GM12801 (cell line): Measurements from ENCODE around the gene DYNLT1.

ENCODE experiments used
- TF ChIP-seq, protein P1 (sequence below): IDR thresholded peaks from one replicate; pipeline ENCODE4 v1.5.1; 2011; ENCODE audit warnings: control low read depth; ENCODE audit not compliant: insufficient read length; ENCODE audit errors: extremely low read depth

DYNLT1 gene

DNA sequence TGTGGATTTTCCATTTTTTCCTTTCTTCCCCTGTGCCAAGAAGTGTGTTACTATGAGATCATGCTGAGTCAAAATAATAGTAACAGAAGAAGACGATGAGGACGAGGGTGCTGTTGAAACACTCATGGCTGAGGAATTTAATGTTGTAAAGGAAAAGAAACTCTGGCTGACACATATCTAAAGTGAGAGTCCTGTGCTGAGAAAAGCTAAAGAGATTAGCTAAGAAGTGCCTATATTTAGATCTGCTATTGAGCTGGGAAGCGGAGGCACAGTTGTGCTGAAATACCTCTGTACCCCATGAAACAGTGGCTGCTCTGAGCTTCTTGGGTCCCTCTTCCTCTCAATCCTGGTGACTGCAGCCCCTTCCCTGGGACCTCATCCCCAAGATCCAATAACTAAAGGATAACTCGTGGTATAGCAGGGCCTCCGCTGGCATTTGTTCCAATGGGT is 4.2 kb upstream of the DYNLT1 start:
- TF ChIP-seq, protein P1, sequence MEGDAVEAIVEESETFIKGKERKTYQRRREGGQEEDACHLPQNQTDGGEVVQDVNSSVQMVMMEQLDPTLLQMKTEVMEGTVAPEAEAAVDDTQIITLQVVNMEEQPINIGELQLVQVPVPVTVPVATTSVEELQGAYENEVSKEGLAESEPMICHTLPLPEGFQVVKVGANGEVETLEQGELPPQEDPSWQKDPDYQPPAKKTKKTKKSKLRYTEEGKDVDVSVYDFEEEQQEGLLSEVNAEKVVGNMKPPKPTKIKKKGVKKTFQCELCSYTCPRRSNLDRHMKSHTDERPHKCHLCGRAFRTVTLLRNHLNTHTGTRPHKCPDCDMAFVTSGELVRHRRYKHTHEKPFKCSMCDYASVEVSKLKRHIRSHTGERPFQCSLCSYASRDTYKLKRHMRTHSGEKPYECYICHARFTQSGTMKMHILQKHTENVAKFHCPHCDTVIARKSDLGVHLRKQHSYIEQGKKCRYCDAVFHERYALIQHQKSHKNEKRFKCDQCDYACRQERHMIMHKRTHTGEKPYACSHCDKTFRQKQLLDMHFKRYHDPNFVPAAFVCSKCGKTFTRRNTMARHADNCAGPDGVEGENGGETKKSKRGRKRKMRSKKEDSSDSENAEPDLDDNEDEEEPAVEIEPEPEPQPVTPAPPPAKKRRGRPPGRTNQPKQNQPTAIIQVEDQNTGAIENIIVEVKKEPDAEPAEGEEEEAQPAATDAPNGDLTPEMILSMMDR: no peak

DNA sequence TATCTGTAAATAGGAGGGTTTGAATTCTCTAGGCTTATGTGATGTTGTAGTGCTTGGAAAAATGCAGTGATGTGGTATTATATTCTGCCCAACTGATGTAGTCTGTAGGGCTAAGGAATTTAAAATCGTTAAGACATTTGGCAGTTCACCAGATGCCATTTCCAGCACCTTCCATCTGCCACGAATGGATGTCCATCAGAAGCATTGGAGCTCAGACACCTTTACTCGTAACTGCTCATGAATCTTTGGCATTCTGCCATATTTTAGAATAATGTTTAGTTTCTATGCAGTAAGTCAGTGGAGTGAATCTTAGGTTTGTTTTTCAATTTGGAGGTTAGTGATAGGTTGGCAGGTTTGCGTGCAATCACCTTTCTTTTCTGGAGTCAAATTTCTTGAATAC is 3.0 kb upstream of the DYNLT1 start:
- TF ChIP-seq, protein P1: no peak

DNA sequence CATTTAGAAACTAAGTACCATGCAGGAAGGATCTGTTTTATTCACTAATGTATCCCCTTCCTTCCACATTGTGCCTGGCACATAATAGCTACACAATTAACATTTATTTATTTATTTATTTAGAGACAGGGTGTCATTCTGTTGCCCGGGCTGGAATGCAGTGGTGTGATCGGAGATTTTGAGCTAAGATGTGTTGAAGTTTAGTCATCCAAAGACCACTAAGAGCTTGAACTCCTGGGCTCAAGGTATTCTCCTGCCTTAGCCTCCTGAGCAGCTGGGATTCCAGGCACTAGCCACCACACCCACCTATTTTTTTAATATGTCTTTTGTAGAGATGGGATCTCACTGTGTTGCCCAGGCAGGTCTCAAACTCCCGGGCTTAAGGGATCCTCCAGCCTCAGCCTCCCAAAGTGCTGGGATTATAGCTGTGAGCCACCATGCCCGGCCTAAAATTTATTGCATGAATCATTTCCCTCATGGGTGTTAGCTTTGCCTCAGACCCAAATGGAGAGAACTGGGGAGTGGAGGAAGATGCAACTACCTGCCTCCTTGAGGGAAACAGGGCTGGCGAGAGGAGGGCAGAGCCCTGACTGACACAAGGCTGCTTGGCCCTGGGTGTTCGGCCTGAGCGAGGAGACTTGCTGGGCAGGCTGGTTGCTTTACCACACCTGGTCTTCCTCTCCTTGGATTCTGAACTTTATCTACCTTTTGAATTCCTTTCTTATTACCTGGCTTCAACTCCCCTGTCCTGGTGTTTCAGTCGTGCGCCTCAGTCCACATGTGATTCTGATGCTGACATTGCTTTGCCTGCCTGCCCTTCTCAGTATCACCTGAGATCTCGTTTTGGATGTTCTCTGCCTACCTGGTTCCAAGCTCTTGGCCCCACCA is 1.7 kb upstream of the DYNLT1 start:
- TF ChIP-seq, protein P1: no peak

DNA sequence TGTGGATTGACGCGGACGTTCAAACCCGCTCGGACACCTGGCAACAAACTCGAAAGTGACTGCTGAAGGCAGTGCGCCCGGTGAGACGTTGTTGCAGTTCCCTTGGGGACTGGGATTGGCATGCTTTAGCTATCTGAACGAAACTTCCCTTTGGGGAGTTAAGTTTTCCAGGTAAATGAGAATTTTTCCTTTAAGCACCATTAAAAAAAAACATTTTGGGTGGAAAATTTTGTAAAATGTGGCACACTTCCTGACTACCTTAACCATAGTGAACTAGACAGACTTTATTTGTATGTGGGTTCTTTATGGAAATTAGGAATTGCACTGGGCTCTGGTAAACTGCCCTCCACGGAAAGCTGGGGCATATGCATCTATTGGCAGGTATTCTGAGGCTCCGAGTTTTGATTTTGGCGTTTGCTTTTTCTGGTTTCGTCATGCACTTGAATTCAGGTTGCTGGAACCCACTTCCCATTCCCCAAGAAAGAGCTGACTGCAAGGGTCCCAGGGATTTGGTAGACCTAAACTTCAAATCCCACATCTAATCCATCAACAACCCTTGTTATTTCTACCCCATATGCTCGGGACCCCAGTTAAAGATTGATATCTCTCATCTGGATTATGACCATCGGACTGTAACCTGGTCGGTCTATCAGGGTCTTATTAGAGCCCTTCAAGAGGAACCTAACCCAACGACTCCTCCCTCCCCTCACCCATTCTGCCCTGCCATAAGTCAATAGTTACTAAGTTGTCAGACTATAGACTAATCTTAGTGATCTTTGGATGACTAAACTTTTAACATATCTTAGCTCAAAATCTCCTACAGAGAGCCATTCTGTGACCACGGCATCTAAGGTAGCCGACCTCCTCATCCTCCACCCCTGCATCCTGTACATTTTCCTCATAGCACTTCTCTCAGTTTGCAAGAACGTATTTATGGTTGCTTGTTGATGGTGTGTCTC is 800 bp upstream of the DYNLT1 start:
- TF ChIP-seq, protein P1: no peak

DNA sequence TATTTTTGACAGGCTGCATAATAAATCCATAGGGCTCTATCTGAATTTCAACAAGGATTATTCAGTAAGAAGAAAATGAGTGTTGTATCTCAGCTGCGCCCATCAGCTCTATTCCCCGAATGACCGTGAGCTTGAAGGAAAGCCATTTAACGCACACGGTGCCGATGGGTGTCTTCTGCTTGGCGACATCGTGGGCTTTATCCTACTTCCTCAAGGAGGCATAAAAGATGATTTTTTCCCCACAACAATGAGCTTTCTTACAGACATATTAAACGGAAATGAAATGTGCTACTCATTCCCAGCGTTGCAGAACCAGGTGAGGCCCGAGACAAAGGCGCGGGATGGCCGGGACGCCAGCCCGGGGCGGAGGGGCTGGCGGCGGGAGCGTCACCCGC is 710 bp downstream of the DYNLT1 start:
- TF ChIP-seq, protein P1: no peak

DNA sequence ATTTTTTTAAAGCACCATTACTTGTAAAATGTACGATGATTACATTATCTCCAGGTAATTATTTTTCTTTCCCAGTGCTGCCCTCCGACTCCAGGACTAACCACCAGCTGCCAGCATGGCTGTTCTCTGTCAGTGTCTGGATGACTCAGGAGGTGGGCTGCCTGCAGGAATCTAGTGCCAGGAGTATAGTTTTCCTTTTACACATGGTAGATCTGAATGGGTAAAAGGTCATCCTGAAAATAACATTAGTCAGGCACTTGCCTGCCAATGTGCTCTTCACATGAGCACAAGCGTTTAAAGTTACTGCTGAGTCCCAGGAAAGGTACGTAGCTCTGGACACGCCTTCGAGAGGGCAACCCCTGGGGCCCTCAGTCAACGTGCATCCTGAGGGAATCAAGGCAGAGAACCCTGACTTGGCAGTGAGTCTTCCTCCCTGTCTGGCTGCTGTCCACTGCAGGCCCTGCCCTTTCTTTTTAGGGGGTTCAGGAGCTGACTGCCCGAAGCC is 2.4 kb downstream of the DYNLT1 start:
- TF ChIP-seq, protein P1: no peak

DNA sequence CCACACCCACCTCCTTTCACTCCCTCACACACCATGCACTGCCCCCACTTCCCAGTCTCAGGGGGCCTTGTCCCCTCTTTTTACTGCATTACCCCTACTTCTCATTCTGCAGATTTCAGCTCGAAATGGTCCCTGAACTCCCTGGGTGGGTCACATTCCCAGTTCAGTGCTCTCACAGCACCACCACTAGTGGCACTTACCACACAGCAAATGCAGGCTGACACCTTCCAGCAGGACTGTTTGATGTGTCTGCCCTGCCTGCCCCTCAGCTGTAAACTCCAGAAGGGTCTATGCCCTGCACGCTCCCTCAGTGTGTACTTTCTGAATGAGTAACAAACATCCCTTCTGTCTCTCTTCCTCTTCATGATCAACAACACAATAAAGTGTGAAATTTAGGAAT is 4.0 kb downstream of the DYNLT1 start:
- TF ChIP-seq, protein P1: no peak
